ENCODE data around the gene RAB11A.

DNA sequence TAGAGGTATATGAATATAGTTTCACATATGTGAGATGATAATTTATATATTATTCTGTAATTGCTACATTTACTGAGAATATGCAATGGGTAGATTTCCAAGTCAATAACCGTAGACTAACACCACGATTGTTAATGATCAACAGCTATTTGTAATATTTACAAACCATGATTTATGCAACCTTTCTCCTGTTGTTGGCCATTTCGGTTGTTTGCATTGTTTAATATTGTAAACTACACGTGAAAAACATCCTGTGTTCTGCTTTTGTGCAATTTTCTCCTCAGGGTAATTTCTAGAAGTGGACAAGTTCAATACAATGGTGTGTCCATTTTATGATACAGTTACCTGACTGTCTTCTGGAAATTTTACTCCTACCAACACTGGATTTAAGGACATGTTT, 29.3 kb upstream of the RAB11A start:
- no peak for TF ChIP-seq YY1 (IDR thresholded peaks at IDR 0.05; ENCODE audit: low read depth)
- TF ChIP-seq TEAD4 (IDR thresholded peaks at IDR 0.05), result no peak
- no peak for TF ChIP-seq FOXM1 (IDR thresholded peaks at IDR 0.05; ENCODE audit: borderline replicate concordance, low read depth)
- TF ChIP-seq TAF1 (IDR thresholded peaks at IDR 0.05; ENCODE audit: low read depth), result no peak
- no peak for TF ChIP-seq CREB1 (IDR thresholded peaks at IDR 0.05; ENCODE audit: low read depth)
- no peak for TF ChIP-seq RAD21 (IDR thresholded peaks at IDR 0.05; ENCODE audit: low read depth)
- no peak for TF ChIP-seq EP300 (IDR thresholded peaks at IDR 0.05; ENCODE audit: borderline replicate concordance)
- no peak for TF ChIP-seq MAX (IDR thresholded peaks at IDR 0.05)
- TF ChIP-seq TCF12 (IDR thresholded peaks at IDR 0.05; ENCODE audit: low read depth), result no peak
- TF ChIP-seq CEBPB (IDR thresholded peaks at IDR 0.05), result no peak
- no peak for TF ChIP-seq EGR1 (IDR thresholded peaks at IDR 0.05)
